ENCODE data around the gene KATNB1.
"Not testable (repeated sequence)": the region's sequence is repeated elsewhere in the genome, so short reads cannot be mapped to it uniquely, and the experiment has no call there.

KATNB1 gene

GRCh38 chr16:57779836-57780235 lies 44.3 kb downstream of the KATNB1 start:
- peaks cover 12% of the 10 kb centered on the region for H3K4me1 ChIP-seq (ENCODE audit: control insufficient read depth, low read depth, low read length)
- H2BK5ac ChIP-seq (ENCODE audit: low read length); H3K18ac ChIP-seq (ENCODE audit: low read length); H3K79me1 ChIP-seq (ENCODE audit: low read length); H3K23ac ChIP-seq (ENCODE audit: low read length); H3K4ac ChIP-seq (ENCODE audit: low read depth, low read length); H4K8ac ChIP-seq (ENCODE audit: low read depth, low read length); H3K4me2 ChIP-seq (ENCODE audit: low read length); H2AK5ac ChIP-seq (ENCODE audit: low read length); DNase-seq; H3K9ac ChIP-seq (ENCODE audit: low read length); H2BK15ac ChIP-seq (replicated peaks; ENCODE audit: low read depth); H3K27me3 ChIP-seq (ENCODE audit: insufficient read depth, low read length, poor library complexity); H2BK120ac ChIP-seq (ENCODE audit: low read depth, low read length); H4K5ac ChIP-seq (ENCODE audit: low read length); H3K4me3 ChIP-seq (ENCODE audit: low read length); H3K79me2 ChIP-seq (ENCODE audit: control insufficient read depth, insufficient read depth, low read length); H3K56ac ChIP-seq (ENCODE audit: low read length); H3K36me3 ChIP-seq (ENCODE audit: control insufficient read depth, insufficient read depth, low read length); H3K27ac ChIP-seq (ENCODE audit: low read depth, low read length): not testable (repeated sequence)
- no CpG with 5 or more reads among the region's 5 CpGs for WGBS (ENCODE audit: extremely low coverage, insufficient coverage, low lambda C conversion rate)

GRCh38 chr16:57781349-57781740 lies 45.8 kb downstream of the KATNB1 start:
- no peaks in the 10 kb centered on the region for H3K79me1 ChIP-seq (ENCODE audit: low read length)
- no peak for DNase-seq
- no CpG with 5 or more reads among the region's 1 CpG for WGBS (ENCODE audit: extremely low coverage, insufficient coverage, low lambda C conversion rate)
- H3K23ac ChIP-seq (ENCODE audit: low read length): no peak overlapping the region
- no peak overlapping the region for H3K4me2 ChIP-seq (ENCODE audit: low read length)
- H3K4me1 ChIP-seq (ENCODE audit: control insufficient read depth, low read depth, low read length): peaks cover 3% of the 10 kb centered on the region
- H4K8ac ChIP-seq (ENCODE audit: low read depth, low read length): no peak overlapping the region
- H3K27ac ChIP-seq (ENCODE audit: low read depth, low read length): no peak overlapping the region
- H3K56ac ChIP-seq (ENCODE audit: low read length): no peak overlapping the region
- H3K4me3 ChIP-seq (ENCODE audit: low read length): no peak overlapping the region
- no peak overlapping the region for H3K18ac ChIP-seq (ENCODE audit: low read length)
- H3K9ac ChIP-seq (ENCODE audit: low read length): no peak overlapping the region
- H3K4ac ChIP-seq (ENCODE audit: low read depth, low read length): no peak overlapping the region
- no peak overlapping the region for H2BK120ac ChIP-seq (ENCODE audit: low read depth, low read length)
- H2BK5ac ChIP-seq (ENCODE audit: low read length): no peak overlapping the region
- H3K79me2 ChIP-seq (ENCODE audit: control insufficient read depth, insufficient read depth, low read length): no peaks in the 10 kb centered on the region
- no peaks in the 10 kb centered on the region for H3K36me3 ChIP-seq (ENCODE audit: control insufficient read depth, insufficient read depth, low read length)
- no peak overlapping the region for H2BK15ac ChIP-seq (replicated peaks; ENCODE audit: low read depth)
- H2AK5ac ChIP-seq (ENCODE audit: low read length): no peak overlapping the region
- no peak overlapping the region for H4K5ac ChIP-seq (ENCODE audit: low read length)
- H3K27me3 ChIP-seq (ENCODE audit: insufficient read depth, low read length, poor library complexity): no peaks in the 10 kb centered on the region

- Histone ChIP-seq H3K23ac (ENCODE audit: low read length) (no peak overlapping the region), H2BK15ac (replicated peaks; ENCODE audit: low read depth) (no peak overlapping the region), H3K79me1 (ENCODE audit: low read length) (no peaks in the 10 kb centered on the region), H3K27me3 (ENCODE audit: insufficient read depth, low read length, poor library complexity) (no peaks in the 10 kb centered on the region), H3K56ac (ENCODE audit: low read length) (no peak overlapping the region), H3K4ac (ENCODE audit: low read depth, low read length) (no peak overlapping the region), H3K9ac (ENCODE audit: low read length) (no peak overlapping the region), H4K8ac (ENCODE audit: low read depth, low read length) (no peak overlapping the region), H3K18ac (ENCODE audit: low read length) (no peak overlapping the region), H3K4me1 (ENCODE audit: control insufficient read depth, low read depth, low read length) (no peaks in the 10 kb centered on the region), H3K4me2 (ENCODE audit: low read length) (no peak overlapping the region), H2BK120ac (ENCODE audit: low read depth, low read length) (no peak overlapping the region), H4K5ac (ENCODE audit: low read length) (no peak overlapping the region), H3K27ac (ENCODE audit: low read depth, low read length) (no peak overlapping the region), H2BK5ac (ENCODE audit: low read length) (no peak overlapping the region), H3K36me3 (ENCODE audit: control insufficient read depth, insufficient read depth, low read length) (no peaks in the 10 kb centered on the region), H2AK5ac (ENCODE audit: low read length) (no peak overlapping the region), H3K4me3 (ENCODE audit: low read length) (no peak overlapping the region), H3K79me2 (ENCODE audit: control insufficient read depth, insufficient read depth, low read length) (no peaks in the 10 kb centered on the region)
- no CpG with 5 or more reads among the region's 10 CpGs for WGBS (ENCODE audit: extremely low coverage, insufficient coverage, low lambda C conversion rate)
- no peak for DNase-seq
These were observed 46.4 kb downstream of the KATNB1 start for GRCh38 chr16:57781741-57782606.

GRCh38 chr16:57782607-57783055 lies 47.1 kb downstream of the KATNB1 start:
- H2BK15ac ChIP-seq (replicated peaks; ENCODE audit: low read depth); H2AK5ac ChIP-seq (ENCODE audit: low read length); H3K9ac ChIP-seq (ENCODE audit: low read length); H3K4me1 ChIP-seq (ENCODE audit: control insufficient read depth, low read depth, low read length); H3K36me3 ChIP-seq (ENCODE audit: control insufficient read depth, insufficient read depth, low read length); H2BK5ac ChIP-seq (ENCODE audit: low read length); H3K4ac ChIP-seq (ENCODE audit: low read depth, low read length); H3K56ac ChIP-seq (ENCODE audit: low read length); H3K79me2 ChIP-seq (ENCODE audit: control insufficient read depth, insufficient read depth, low read length); H4K8ac ChIP-seq (ENCODE audit: low read depth, low read length); H3K4me2 ChIP-seq (ENCODE audit: low read length); H3K79me1 ChIP-seq (ENCODE audit: low read length); H3K23ac ChIP-seq (ENCODE audit: low read length); H4K5ac ChIP-seq (ENCODE audit: low read length); H2BK120ac ChIP-seq (ENCODE audit: low read depth, low read length); H3K27me3 ChIP-seq (ENCODE audit: insufficient read depth, low read length, poor library complexity); DNase-seq; H3K4me3 ChIP-seq (ENCODE audit: low read length); H3K18ac ChIP-seq (ENCODE audit: low read length); H3K27ac ChIP-seq (ENCODE audit: low read depth, low read length): not testable (repeated sequence)
- no CpG with 5 or more reads among the region's 11 CpGs for WGBS (ENCODE audit: extremely low coverage, insufficient coverage, low lambda C conversion rate)

GRCh38 chr16:57783116-57783515 lies 47.5 kb downstream of the KATNB1 start:
- Histone ChIP-seq H3K79me1 (ENCODE audit: low read length) (no peaks in the 10 kb centered on the region), H3K18ac (ENCODE audit: low read length) (no peak overlapping the region), H2AK5ac (ENCODE audit: low read length) (no peak overlapping the region), H4K5ac (ENCODE audit: low read length) (no peak overlapping the region), H3K4ac (ENCODE audit: low read depth, low read length) (no peak overlapping the region), H3K27me3 (ENCODE audit: insufficient read depth, low read length, poor library complexity) (no peaks in the 10 kb centered on the region), H3K4me2 (ENCODE audit: low read length) (no peak overlapping the region), H2BK5ac (ENCODE audit: low read length) (no peak overlapping the region), H2BK120ac (ENCODE audit: low read depth, low read length) (no peak overlapping the region), H3K4me3 (ENCODE audit: low read length) (no peak overlapping the region), H3K56ac (ENCODE audit: low read length) (no peak overlapping the region), H3K79me2 (ENCODE audit: control insufficient read depth, insufficient read depth, low read length) (no peaks in the 10 kb centered on the region), H3K4me1 (ENCODE audit: control insufficient read depth, low read depth, low read length) (no peaks in the 10 kb centered on the region), H4K8ac (ENCODE audit: low read depth, low read length) (no peak overlapping the region), H3K36me3 (ENCODE audit: control insufficient read depth, insufficient read depth, low read length) (no peaks in the 10 kb centered on the region), H3K9ac (ENCODE audit: low read length) (no peak overlapping the region), H3K27ac (ENCODE audit: low read depth, low read length) (no peak overlapping the region), H3K23ac (ENCODE audit: low read length) (no peak overlapping the region), H2BK15ac (replicated peaks; ENCODE audit: low read depth) (no peak overlapping the region)
- no CpG with 5 or more reads among the region's 4 CpGs for WGBS (ENCODE audit: extremely low coverage, insufficient coverage, low lambda C conversion rate)
- DNase-seq: no peak

GRCh38 chr16:57783883-57784282 lies 48.3 kb downstream of the KATNB1 start:
- H3K56ac ChIP-seq (ENCODE audit: low read length): no peak overlapping the region
- no peaks in the 10 kb centered on the region for H3K4me1 ChIP-seq (ENCODE audit: control insufficient read depth, low read depth, low read length)
- H3K36me3 ChIP-seq (ENCODE audit: control insufficient read depth, insufficient read depth, low read length): no peaks in the 10 kb centered on the region
- H3K79me2 ChIP-seq (ENCODE audit: control insufficient read depth, insufficient read depth, low read length): no peaks in the 10 kb centered on the region
- H2BK120ac ChIP-seq (ENCODE audit: low read depth, low read length): no peak overlapping the region
- no peak overlapping the region for H3K4ac ChIP-seq (ENCODE audit: low read depth, low read length)
- H3K9ac ChIP-seq (ENCODE audit: low read length): no peak overlapping the region
- no peak overlapping the region for H2BK15ac ChIP-seq (replicated peaks; ENCODE audit: low read depth)
- no peak overlapping the region for H3K4me2 ChIP-seq (ENCODE audit: low read length)
- H3K27ac ChIP-seq (ENCODE audit: low read depth, low read length): no peak overlapping the region
- no peaks in the 10 kb centered on the region for H3K79me1 ChIP-seq (ENCODE audit: low read length)
- no peak overlapping the region for H3K23ac ChIP-seq (ENCODE audit: low read length)
- DNase-seq: no peak
- WGBS (ENCODE audit: extremely low coverage, insufficient coverage, low lambda C conversion rate): no CpG with 5 or more reads among the region's 8 CpGs
- no peak overlapping the region for H4K5ac ChIP-seq (ENCODE audit: low read length)
- H3K18ac ChIP-seq (ENCODE audit: low read length): no peak overlapping the region
- no peak overlapping the region for H3K4me3 ChIP-seq (ENCODE audit: low read length)
- H3K27me3 ChIP-seq (ENCODE audit: insufficient read depth, low read length, poor library complexity): no peaks in the 10 kb centered on the region
- H2BK5ac ChIP-seq (ENCODE audit: low read length): no peak overlapping the region
- H2AK5ac ChIP-seq (ENCODE audit: low read length): no peak overlapping the region
- H4K8ac ChIP-seq (ENCODE audit: low read depth, low read length): no peak overlapping the region

Data from mesendoderm (in vitro differentiated cells).